BLaER1 treated with 17β-estradiol and CSF1 and Interleukin-3, amounts not matched to agents 10 nM and 100 nM (cell line): ENCODE data around the gene NFS1.

Experiments
- H3K27ac ChIP-seq, 11 experiments: shearing (Covaris generic); formaldehyde crosslinking; 2 replicates each; pipeline ENCODE4 v1.8.1; 2022
- H3K27me3 ChIP-seq, 11 experiments: shearing (Covaris generic); formaldehyde crosslinking; 2 replicates each; pipeline ENCODE4 v1.8.1; 2022
- H3K36me3 ChIP-seq, 11 experiments: shearing (Covaris generic); formaldehyde crosslinking; 2 replicates each; pipeline ENCODE4 v1.8.1; 2022
- H3K4me1 ChIP-seq, 10 experiments: shearing (Covaris generic); formaldehyde crosslinking; 2 replicates each; pipeline ENCODE4 v1.8.1; 2022
- H3K4me2 ChIP-seq, 11 experiments: shearing (Covaris generic); formaldehyde crosslinking; 2 replicates each; pipeline ENCODE4 v1.8.1; 2022
- H3K4me3 ChIP-seq, 10 experiments: shearing (Covaris generic); formaldehyde crosslinking; 2 replicates each; pipeline ENCODE4 v1.8.1; 2022
- H3K9ac ChIP-seq, 11 experiments: shearing (Covaris generic); formaldehyde crosslinking; 2 replicates each; pipeline ENCODE4 v1.8.1; 2022
- H3K9me3 ChIP-seq, 11 experiments: shearing (Covaris generic); formaldehyde crosslinking; replicated peaks in 1 of 11; 2 replicates each; pipeline ENCODE4 v1.8.1; 2022
- H4K20me1 ChIP-seq, 11 experiments: shearing (Covaris generic); formaldehyde crosslinking; 2 replicates each; pipeline ENCODE4 v1.8.1; 2022
- Cebpa-rat ChIP-seq, 11 experiments: shearing (Covaris generic); IDR thresholded peaks; 2 replicates each; pipeline ENCODE4 v1.8.1; 2022

The NFS1 gene

DNA sequence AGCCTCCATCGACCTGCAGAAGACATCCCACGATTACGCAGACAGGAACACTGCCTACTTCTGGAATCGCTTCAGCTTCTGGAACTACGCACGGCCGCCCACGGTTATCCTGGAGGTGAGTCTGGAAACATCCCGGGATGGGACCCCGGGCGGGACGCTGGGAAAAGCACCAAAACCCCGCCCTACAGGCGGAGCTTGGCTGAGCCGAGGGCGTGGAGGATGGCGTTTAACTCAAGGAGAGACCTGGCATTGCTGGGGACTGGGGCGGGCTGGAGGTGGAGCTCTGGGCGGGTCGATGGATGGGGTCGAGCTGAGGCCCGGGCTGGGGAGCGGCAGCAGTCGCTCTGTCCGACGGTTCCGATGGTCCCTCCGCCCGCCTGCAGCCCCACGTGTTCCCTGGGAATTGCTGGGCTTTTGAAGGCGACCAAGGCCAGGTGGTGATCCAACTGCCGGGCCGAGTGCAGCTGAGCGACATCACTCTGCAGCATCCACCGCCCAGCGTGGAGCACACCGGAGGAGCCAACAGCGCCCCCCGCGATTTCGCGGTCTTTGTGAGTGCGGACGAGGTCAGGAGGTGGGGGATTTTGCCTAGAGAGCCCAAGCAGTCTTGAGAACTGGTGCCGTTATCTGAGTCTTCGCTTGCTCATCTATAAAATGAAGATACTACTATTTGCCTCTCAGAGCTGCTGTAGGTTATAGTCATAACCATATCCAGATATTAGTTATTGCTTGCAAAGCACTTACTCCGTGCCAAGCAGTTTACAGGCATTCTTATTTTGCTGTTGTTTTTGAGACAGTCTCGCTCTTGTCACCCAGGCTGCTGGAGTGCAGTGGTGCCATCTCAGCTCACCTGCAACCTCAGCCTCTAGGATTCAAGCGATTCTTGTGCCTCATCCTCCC, 79.7 kb downstream of the NFS1 start:
- TF ChIP-seq Cebpa-rat (IDR thresholded peaks at IDR 0.05): no peak
- H3K4me2 ChIP-seq: peak overlapping the region; percentile 91 to 99 (median 98)
- peak overlapping the region; percentile 35 to 75 (median 64) for H3K9ac ChIP-seq
- peaks cover 11 to 23% (median 20%) of the 10 kb centered on the region in 11 experiments; a peak in 19 of 22 replicates for H3K36me3 ChIP-seq
- peaks cover 0 to 18% (median 3%) of the 10 kb centered on the region in 11 experiments; a peak in 7 of 22 replicates for H4K20me1 ChIP-seq
- peaks cover 32 to 49% (median 39%) of the 10 kb centered on the region in 10 experiments for H3K4me1 ChIP-seq
- peak overlapping the region in 1 of 11 experiments; percentile 46; a peak in 1 of 22 replicates for H3K27ac ChIP-seq
- peak overlapping the region; percentile 59 to 75 (median 64) for H3K4me3 ChIP-seq
- H3K9me3 ChIP-seq: no peaks in the 10 kb centered on the region
- H3K27me3 ChIP-seq: peaks cover 0 to 11% (median 0%) of the 10 kb centered on the region in 11 experiments; a peak in 6 of 22 replicates

DNA sequence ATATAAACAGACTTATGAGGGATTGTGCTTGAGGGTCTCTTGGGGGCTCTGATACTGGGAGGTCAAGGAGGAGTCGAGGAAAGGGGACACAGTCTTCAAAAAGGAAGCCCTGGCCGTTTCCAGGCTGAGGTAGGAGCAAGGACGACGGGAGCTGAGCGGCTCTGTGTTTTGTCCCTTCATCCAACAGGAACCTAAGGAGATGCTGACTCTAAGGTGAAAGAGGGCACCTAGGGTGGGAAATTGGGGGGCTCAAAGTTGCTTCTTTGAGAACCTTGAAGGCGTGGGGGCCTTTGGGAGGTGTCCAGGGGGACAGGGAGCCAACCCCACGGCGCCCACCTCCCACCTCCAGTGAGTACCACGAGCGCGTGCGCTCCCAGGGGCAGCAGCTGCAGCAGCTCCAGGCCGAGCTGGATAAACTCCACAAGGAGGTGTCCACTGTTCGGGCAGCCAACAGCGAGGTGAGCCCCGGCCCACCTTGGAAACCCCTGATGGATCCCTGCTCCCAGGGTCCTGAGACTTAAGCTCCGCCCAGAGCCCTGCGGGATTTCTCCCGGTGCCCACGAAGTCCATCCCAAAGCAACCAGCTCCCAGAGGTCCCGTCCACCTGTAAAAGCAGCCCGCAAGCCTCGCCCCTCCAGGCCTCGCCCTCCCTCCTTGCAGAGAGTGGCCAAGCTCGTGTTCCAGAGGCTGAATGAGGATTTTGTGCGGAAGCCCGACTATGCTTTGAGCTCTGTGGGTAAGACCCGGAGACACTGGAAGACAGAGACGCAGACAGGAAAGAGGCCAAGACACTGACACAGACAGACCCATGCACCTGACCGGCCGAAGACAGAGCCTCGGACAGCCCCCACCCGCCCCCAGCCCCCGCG, 80.7 kb downstream of the NFS1 start:
- Histone ChIP-seq H3K4me3 (peak overlapping the region; percentile 59 to 75 (median 64)), H4K20me1 (peaks cover 0 to 18% (median 3%) of the 10 kb centered on the region in 11 experiments; a peak in 7 of 22 replicates), H3K4me2 (peak overlapping the region; percentile 91 to 99 (median 98)), H3K9me3 (no peaks in the 10 kb centered on the region), H3K27ac (peak overlapping the region in 7 of 11 experiments; percentile 10 to 86 (median 78); a peak in 3 of 22 replicates), H3K36me3 (peaks cover 10 to 18% (median 15%) of the 10 kb centered on the region in 11 experiments; a peak in 15 of 22 replicates), H3K9ac (peak overlapping the region; percentile 58 to 78 (median 72); a peak in 20 of 22 replicates), H3K27me3 (peaks cover 0 to 11% (median 0%) of the 10 kb centered on the region in 11 experiments; a peak in 6 of 22 replicates), H3K4me1 (peaks cover 32 to 50% (median 39%) of the 10 kb centered on the region in 10 experiments)
- TF ChIP-seq Cebpa-rat (IDR thresholded peaks at IDR 0.05): no peak
